ENCODE measurements around the gene IGLON5.

IGLON5 gene

DNA sequence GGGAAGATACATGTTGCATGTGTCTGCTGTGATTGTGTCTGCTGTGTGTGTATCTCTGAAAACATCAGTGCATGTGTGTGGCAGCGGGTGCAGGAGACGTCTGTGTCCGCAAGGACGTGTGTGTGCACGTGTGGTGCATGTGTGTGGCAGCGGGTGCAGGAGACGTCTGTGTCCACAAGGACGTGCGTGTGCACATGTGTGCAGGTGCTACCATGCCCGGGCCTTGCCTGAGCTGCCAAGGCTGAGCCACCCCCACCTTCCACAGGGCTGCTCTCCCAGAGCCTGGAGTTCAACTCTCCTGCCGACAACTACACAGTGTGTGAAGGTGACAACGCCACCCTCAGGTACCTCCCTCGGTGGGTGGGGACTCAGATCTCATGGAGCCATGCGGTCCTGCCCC lies 10.4 kb downstream of the IGLON5 start:
- no peak overlapping the region for H3K18ac ChIP-seq (ENCODE audit: low read length)
- H4K8ac ChIP-seq (ENCODE audit: low read depth, low read length): no peak overlapping the region
- no peak overlapping the region for H3K14ac ChIP-seq (ENCODE audit: low read length)
- H3K79me1 ChIP-seq (ENCODE audit: low read length): no peaks in the 10 kb centered on the region
- no peak overlapping the region for H3K4me2 ChIP-seq (ENCODE audit: low read length)
- H2BK5ac ChIP-seq (ENCODE audit: low read depth, low read length, poor library complexity): no peak overlapping the region
- H3K79me2 ChIP-seq (ENCODE audit: control insufficient read depth, insufficient read depth, low read length, poor library complexity): no peaks in the 10 kb centered on the region
- no peak for DNase-seq
- no CpG with 5 or more reads among the region's 14 CpGs for WGBS (ENCODE audit: extremely low coverage, insufficient coverage, insufficient read length)
- H3K23ac ChIP-seq (ENCODE audit: low read length): no peak overlapping the region
- no peak overlapping the region for H3K27ac ChIP-seq (ENCODE audit: low read depth, low read length)
- no peak overlapping the region for H3K9ac ChIP-seq (ENCODE audit: low read length)
- no peak overlapping the region for H2BK12ac ChIP-seq (ENCODE audit: low read length)
- H2BK120ac ChIP-seq (ENCODE audit: insufficient read depth, low read length, poor library complexity): no peak overlapping the region
- no peak overlapping the region for H2AK5ac ChIP-seq (ENCODE audit: low read length)
- no peak overlapping the region for H3K4me3 ChIP-seq (ENCODE audit: low read depth, low read length)
- no peaks in the 10 kb centered on the region for H3K27me3 ChIP-seq (ENCODE audit: insufficient read depth, low read length)
- H3K36me3 ChIP-seq (ENCODE audit: control insufficient read depth in 1 of 2, insufficient read depth in 2 of 2, low read length in 2 of 2): no peaks in the 10 kb centered on the region
- no peak overlapping the region for H3K4ac ChIP-seq (ENCODE audit: low read depth, low read length)
- no peak overlapping the region for H2AFZ ChIP-seq (ENCODE audit: insufficient read depth, low read length, poor library complexity)
- H4K12ac ChIP-seq (ENCODE audit: low read depth, low read length): no peak overlapping the region
- H3K9me3 ChIP-seq (ENCODE audit: insufficient read depth, low read depth, low read length): no peaks in the 10 kb centered on the region
- no peak overlapping the region for H4K91ac ChIP-seq (ENCODE audit: low read depth, low read length)
- no peaks in the 10 kb centered on the region for H3K4me1 ChIP-seq (ENCODE audit: control insufficient read depth in 1 of 2, insufficient read depth in 2 of 2, low read length in 2 of 2)

DNA sequence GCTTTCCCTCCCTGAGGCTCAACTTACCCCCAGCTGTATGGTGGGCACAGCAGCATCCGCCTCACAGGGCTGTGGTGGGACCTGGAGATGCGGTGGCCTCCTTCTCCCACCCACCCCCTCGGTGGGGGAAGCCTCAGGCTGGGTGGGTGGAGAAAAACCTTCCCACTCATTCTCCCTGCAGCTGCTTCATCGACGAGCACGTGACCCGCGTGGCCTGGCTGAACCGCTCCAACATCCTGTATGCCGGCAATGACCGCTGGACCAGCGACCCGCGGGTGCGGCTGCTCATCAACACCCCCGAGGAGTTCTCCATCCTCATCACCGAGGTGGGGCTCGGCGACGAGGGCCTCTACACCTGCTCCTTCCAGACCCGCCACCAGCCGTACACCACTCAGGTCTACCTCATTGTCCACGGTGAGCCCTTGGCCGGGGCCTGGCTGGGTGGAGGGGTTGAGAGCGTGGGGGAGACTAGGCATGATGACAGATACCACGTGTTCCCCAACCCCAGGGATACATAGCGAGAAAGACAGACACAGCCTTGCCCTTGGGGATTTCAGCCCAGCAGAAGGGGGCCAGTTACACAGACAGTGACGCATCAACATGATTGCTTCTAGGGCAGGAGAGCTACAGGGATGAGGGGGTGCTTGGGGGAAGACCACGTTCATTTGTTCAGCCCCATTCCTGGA lies 12.2 kb downstream of the IGLON5 start:
- no CpG with 5 or more reads among the region's 29 CpGs for WGBS (ENCODE audit: extremely low coverage, insufficient coverage, insufficient read length)
- H3K14ac ChIP-seq (ENCODE audit: low read length): no peak overlapping the region
- no peak overlapping the region for H2BK5ac ChIP-seq (ENCODE audit: low read depth, low read length, poor library complexity)
- H3K27ac ChIP-seq (ENCODE audit: low read depth, low read length): no peak overlapping the region
- DNase-seq: no peak
- H3K27me3 ChIP-seq (ENCODE audit: insufficient read depth, low read length): no peaks in the 10 kb centered on the region
- H2AFZ ChIP-seq (ENCODE audit: insufficient read depth, low read length, poor library complexity): no peak overlapping the region
- no peak overlapping the region for H3K9ac ChIP-seq (ENCODE audit: low read length)
- peaks cover 3% of the 10 kb centered on the region for H3K9me3 ChIP-seq (ENCODE audit: insufficient read depth, low read depth, low read length)
- H3K4me2 ChIP-seq (ENCODE audit: low read length): no peak overlapping the region
- no peak overlapping the region for H3K18ac ChIP-seq (ENCODE audit: low read length)
- no peak overlapping the region for H4K91ac ChIP-seq (ENCODE audit: low read depth, low read length)
- no peak overlapping the region for H4K12ac ChIP-seq (ENCODE audit: low read depth, low read length)
- no peak overlapping the region for H2BK120ac ChIP-seq (ENCODE audit: insufficient read depth, low read length, poor library complexity)
- H2AK5ac ChIP-seq (ENCODE audit: low read length): no peak overlapping the region
- no peak overlapping the region for H3K23ac ChIP-seq (ENCODE audit: low read length)
- no peak overlapping the region for H4K8ac ChIP-seq (ENCODE audit: low read depth, low read length)
- H3K4me1 ChIP-seq (ENCODE audit: control insufficient read depth in 1 of 2, insufficient read depth in 2 of 2, low read length in 2 of 2): no peaks in the 10 kb centered on the region
- H3K79me2 ChIP-seq (ENCODE audit: control insufficient read depth, insufficient read depth, low read length, poor library complexity): no peaks in the 10 kb centered on the region
- no peak overlapping the region for H3K4ac ChIP-seq (ENCODE audit: low read depth, low read length)
- no peak overlapping the region for H3K4me3 ChIP-seq (ENCODE audit: low read depth, low read length)
- no peak overlapping the region for H2BK12ac ChIP-seq (ENCODE audit: low read length)
- H3K36me3 ChIP-seq (ENCODE audit: control insufficient read depth in 1 of 2, insufficient read depth in 2 of 2, low read length in 2 of 2): no peaks in the 10 kb centered on the region
- no peaks in the 10 kb centered on the region for H3K79me1 ChIP-seq (ENCODE audit: low read length)

DNA sequence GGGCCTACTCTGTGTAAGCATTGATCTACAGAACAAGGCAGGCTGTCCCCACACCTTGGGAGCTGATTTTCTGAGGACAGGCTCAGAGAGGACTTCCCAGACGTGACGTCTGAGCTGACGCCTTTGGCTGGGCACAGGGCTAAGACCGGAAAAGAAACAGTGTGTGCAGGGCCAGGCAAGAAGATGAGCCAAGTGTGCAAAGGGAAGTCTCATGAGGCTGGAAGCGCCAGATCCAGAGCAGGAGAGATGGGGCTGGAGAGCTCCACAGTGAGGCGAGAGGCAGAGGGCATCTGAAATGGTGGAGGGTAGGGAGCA lies 12.7 kb downstream of the IGLON5 start:
- Histone ChIP-seq H3K4ac (ENCODE audit: low read depth, low read length) (no peak overlapping the region), H4K91ac (ENCODE audit: low read depth, low read length) (no peak overlapping the region)
- WGBS (ENCODE audit: extremely low coverage, insufficient coverage, insufficient read length): no CpG with 5 or more reads among the region's 6 CpGs

DNA sequence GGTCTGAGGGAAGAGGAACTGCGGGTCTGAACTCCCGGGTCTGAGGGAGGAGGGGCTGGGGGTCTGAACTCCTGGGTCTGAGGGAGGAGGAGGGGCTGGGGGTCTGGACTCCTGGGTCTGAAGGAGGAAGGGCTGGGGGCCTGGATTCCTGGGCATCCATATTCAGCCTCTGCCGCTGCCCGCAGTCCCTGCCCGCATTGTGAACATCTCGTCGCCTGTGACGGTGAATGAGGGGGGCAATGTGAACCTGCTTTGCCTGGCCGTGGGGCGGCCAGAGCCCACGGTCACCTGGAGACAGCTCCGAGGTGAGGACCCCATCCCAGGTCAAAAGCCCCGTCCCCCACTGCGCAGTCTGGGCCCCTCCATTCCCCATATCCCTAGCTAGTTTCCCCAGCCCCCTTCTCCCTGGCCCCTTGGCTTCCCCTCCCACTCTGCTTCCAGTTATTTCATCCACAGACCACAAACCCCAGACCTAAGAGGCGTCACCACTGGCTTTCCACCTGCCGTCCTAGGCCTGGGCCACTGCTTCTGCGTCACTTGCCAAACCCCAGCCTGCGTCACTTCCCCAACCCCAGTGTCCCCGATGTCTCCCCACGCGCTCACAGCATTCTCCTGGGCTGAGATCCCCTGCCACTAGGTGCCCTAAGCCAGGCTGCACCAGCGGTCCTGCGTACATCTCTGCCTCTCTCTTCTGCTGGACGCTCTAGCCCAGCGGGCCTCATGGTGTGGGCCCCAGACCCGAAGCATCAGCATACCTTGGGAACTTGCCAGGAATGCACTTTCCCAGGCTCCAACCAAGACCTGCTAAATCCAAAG lies 13.9 kb downstream of the IGLON5 start:
- no peak for DNase-seq
- H3K27ac ChIP-seq (ENCODE audit: low read depth, low read length): no peak overlapping the region
- no peak overlapping the region for H3K9ac ChIP-seq (ENCODE audit: low read length)
- no peak overlapping the region for H4K8ac ChIP-seq (ENCODE audit: low read depth, low read length)
- WGBS (ENCODE audit: extremely low coverage, insufficient coverage, insufficient read length): no CpG with 5 or more reads among the region's 26 CpGs
- no peaks in the 10 kb centered on the region for H3K36me3 ChIP-seq (ENCODE audit: control insufficient read depth in 1 of 2, insufficient read depth in 2 of 2, low read length in 2 of 2)
- no peaks in the 10 kb centered on the region for H3K4me1 ChIP-seq (ENCODE audit: control insufficient read depth in 1 of 2, insufficient read depth in 2 of 2, low read length in 2 of 2)
- H2AK5ac ChIP-seq (ENCODE audit: low read length): no peak overlapping the region
- peaks cover 3% of the 10 kb centered on the region for H3K9me3 ChIP-seq (ENCODE audit: insufficient read depth, low read depth, low read length)
- no peak overlapping the region for H3K4me3 ChIP-seq (ENCODE audit: low read depth, low read length)
- no peak overlapping the region for H2BK5ac ChIP-seq (ENCODE audit: low read depth, low read length, poor library complexity)
- H2AFZ ChIP-seq (ENCODE audit: insufficient read depth, low read length, poor library complexity): no peak overlapping the region
- H3K23ac ChIP-seq (ENCODE audit: low read length): no peak overlapping the region
- no peak overlapping the region for H2BK12ac ChIP-seq (ENCODE audit: low read length)
- no peak overlapping the region for H3K4ac ChIP-seq (ENCODE audit: low read depth, low read length)
- H3K18ac ChIP-seq (ENCODE audit: low read length): no peak overlapping the region
- no peak overlapping the region for H4K12ac ChIP-seq (ENCODE audit: low read depth, low read length)
- no peak overlapping the region for H4K91ac ChIP-seq (ENCODE audit: low read depth, low read length)
- no peak overlapping the region for H2BK120ac ChIP-seq (ENCODE audit: insufficient read depth, low read length, poor library complexity)
- no peak overlapping the region for H3K4me2 ChIP-seq (ENCODE audit: low read length)
- H3K79me1 ChIP-seq (ENCODE audit: low read length): no peaks in the 10 kb centered on the region
- no peaks in the 10 kb centered on the region for H3K27me3 ChIP-seq (ENCODE audit: insufficient read depth, low read length)
- H3K79me2 ChIP-seq (ENCODE audit: control insufficient read depth, insufficient read depth, low read length, poor library complexity): no peaks in the 10 kb centered on the region
- H3K14ac ChIP-seq (ENCODE audit: low read length): no peak overlapping the region

More for the DNA sequence above, 12.7 kb downstream of the IGLON5 start:
- no peak overlapping the region for H2BK5ac ChIP-seq (ENCODE audit: low read depth, low read length, poor library complexity)
- no peak overlapping the region for H2AK5ac ChIP-seq (ENCODE audit: low read length)
- no peak overlapping the region for H2BK120ac ChIP-seq (ENCODE audit: insufficient read depth, low read length, poor library complexity)
- no peak overlapping the region for H3K18ac ChIP-seq (ENCODE audit: low read length)
- H3K27me3 ChIP-seq (ENCODE audit: insufficient read depth, low read length): no peaks in the 10 kb centered on the region
- H4K12ac ChIP-seq (ENCODE audit: low read depth, low read length): no peak overlapping the region
- no peak overlapping the region for H2AFZ ChIP-seq (ENCODE audit: insufficient read depth, low read length, poor library complexity)
- no peak overlapping the region for H3K9ac ChIP-seq (ENCODE audit: low read length)
- H3K79me2 ChIP-seq (ENCODE audit: control insufficient read depth, insufficient read depth, low read length, poor library complexity): no peaks in the 10 kb centered on the region
- no peak overlapping the region for H3K4me2 ChIP-seq (ENCODE audit: low read length)
- no peaks in the 10 kb centered on the region for H3K36me3 ChIP-seq (ENCODE audit: control insufficient read depth in 1 of 2, insufficient read depth in 2 of 2, low read length in 2 of 2)
- no peak overlapping the region for H3K14ac ChIP-seq (ENCODE audit: low read length)
- H3K27ac ChIP-seq (ENCODE audit: low read depth, low read length): no peak overlapping the region
- H2BK12ac ChIP-seq (ENCODE audit: low read length): no peak overlapping the region
- H3K79me1 ChIP-seq (ENCODE audit: low read length): no peaks in the 10 kb centered on the region
- DNase-seq: no peak
- no peak overlapping the region for H3K4me3 ChIP-seq (ENCODE audit: low read depth, low read length)
- H3K4me1 ChIP-seq (ENCODE audit: control insufficient read depth in 1 of 2, insufficient read depth in 2 of 2, low read length in 2 of 2): no peaks in the 10 kb centered on the region
- peaks cover 3% of the 10 kb centered on the region for H3K9me3 ChIP-seq (ENCODE audit: insufficient read depth, low read depth, low read length)
- no peak overlapping the region for H3K23ac ChIP-seq (ENCODE audit: low read length)
- H4K8ac ChIP-seq (ENCODE audit: low read depth, low read length): no peak overlapping the region

Data from trophoblast cell (in vitro differentiated cells and primary cell).